Mucosa of descending colon (tissue), 3 donors: ENCODE results near the gene RAB10. TPM values are rescaled to one million over a fixed set of nuclear protein-coding genes. Genes with fewer than 3 reads are reported as not detected.

Experiments used
- ATAC-seq: fragments of 200-7000 bp; cut with Tn5 transposase; one replicate; pipeline ENCODE4 v1.9.1; 2020; ENCODE audit warnings: mild to moderate bottlenecking, moderate library complexity
- DNase-seq, 3 donors: peaks; one replicate each; pipeline ENCODE4 v3.0.0-alpha.2; 2020
- H3K36me3 ChIP-seq: fragments of 200-600 bp; one replicate; pipeline ENCODE4 v1.8.0; 2021; ENCODE audit warnings: low read depth, mild to moderate bottlenecking
- H3K4me1 ChIP-seq: fragments of 200-600 bp; one replicate; pipeline ENCODE4 v1.8.0; 2021; ENCODE audit warnings: low read depth, mild to moderate bottlenecking
- H3K4me3 ChIP-seq: fragments of 200-600 bp; one replicate; pipeline ENCODE4 v1.8.0; 2021; ENCODE audit warnings: mild to moderate bottlenecking
- H3K9me3 ChIP-seq: fragments of 200-600 bp; one replicate; pipeline ENCODE4 v1.8.0; 2021; ENCODE audit warnings: mild to moderate bottlenecking
- intact Hi-C, 2 donors: fragments of 100-400 bp; cut with DNase I in 1 of 2; cut with micrococcal nuclease in 1 of 2; formaldehyde crosslinking; loops; one replicate each; pipeline versions ENCODE4 v1.11.0 to v1.11.1; 2022; cut with DNase I, micrococcal nuclease
- total RNA-seq, 3 donors: library from RNA; stranded (reverse); fragmentation: NEBNext Ultra II Directional in 2 of 3; extraction: Animal tissue kit (Norgen Biotek cat#: 25700) in 2 of 3; gene quantifications; one replicate each; pipeline versions ENCODE4 v1.2.1 to v1.2.4, GENCODE V29; 2021 to 2023
- TF ChIP-seq, protein P1 (sequence below): fragments of 200-600 bp; IDR thresholded peaks from one replicate; pipeline ENCODE4 v1.8.0; 2022; ENCODE audit warnings: antibody characterized with exemption, mild to moderate bottlenecking
- donor health status: DM: no; HTN: no; CAD: no; lungs with moderate emphysema.
- donor health status: DM: no; HTN: no; CAD: no.
- donor health status: DM: no; HTN: yes; CAD: no.

The RAB10 gene
- total RNA-seq, 3 donors from 2014 or later = 129 to 166 (median 162) TPM

DNA sequence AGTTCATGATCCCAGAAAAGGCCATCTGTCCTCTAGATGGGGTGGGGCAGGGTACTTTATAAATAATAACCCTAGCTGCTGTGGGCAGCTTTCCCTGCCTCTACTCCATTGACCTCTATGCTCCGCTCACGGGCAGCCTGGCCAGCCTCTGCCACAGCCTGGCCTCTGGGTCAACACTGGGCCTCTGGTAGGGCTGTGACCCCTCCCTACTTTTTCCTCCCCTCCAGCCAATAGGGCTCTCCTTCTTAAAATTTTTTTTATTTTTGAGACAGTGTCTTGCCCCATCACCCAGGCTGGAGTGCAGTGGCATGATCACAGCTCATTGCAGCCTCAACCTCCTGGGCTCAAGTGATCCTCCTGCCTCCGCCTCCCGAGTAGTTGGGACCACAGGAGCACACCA lies 134.9 kb downstream of the RAB10 start:
- no peak for DNase-seq
- ATAC-seq = no peak
- no peaks in the 10 kb centered on the region for H3K36me3 ChIP-seq
- H3K9me3 ChIP-seq = no peaks in the 10 kb centered on the region
- no peak overlapping the region for H3K4me3 ChIP-seq
- intact Hi-C loops = no loop called here
- TF ChIP-seq, protein P1, sequence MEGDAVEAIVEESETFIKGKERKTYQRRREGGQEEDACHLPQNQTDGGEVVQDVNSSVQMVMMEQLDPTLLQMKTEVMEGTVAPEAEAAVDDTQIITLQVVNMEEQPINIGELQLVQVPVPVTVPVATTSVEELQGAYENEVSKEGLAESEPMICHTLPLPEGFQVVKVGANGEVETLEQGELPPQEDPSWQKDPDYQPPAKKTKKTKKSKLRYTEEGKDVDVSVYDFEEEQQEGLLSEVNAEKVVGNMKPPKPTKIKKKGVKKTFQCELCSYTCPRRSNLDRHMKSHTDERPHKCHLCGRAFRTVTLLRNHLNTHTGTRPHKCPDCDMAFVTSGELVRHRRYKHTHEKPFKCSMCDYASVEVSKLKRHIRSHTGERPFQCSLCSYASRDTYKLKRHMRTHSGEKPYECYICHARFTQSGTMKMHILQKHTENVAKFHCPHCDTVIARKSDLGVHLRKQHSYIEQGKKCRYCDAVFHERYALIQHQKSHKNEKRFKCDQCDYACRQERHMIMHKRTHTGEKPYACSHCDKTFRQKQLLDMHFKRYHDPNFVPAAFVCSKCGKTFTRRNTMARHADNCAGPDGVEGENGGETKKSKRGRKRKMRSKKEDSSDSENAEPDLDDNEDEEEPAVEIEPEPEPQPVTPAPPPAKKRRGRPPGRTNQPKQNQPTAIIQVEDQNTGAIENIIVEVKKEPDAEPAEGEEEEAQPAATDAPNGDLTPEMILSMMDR = no peak
- peaks cover 9% of the 10 kb centered on the region for H3K4me1 ChIP-seq

- Histone ChIP-seq H3K9me3 (no peaks in the 10 kb centered on the region), H3K4me3 (no peak overlapping the region), H3K36me3 (no peaks in the 10 kb centered on the region), H3K4me1 (peaks cover 11% of the 10 kb centered on the region)
- DNase-seq = no peak
- TF ChIP-seq, protein P1 = no peak
- ATAC-seq = no peak
- intact Hi-C loops = no loop called here
Observed at GRCh38 chr2:26169226-26169625, 135.3 kb downstream of the RAB10 start.

DNA sequence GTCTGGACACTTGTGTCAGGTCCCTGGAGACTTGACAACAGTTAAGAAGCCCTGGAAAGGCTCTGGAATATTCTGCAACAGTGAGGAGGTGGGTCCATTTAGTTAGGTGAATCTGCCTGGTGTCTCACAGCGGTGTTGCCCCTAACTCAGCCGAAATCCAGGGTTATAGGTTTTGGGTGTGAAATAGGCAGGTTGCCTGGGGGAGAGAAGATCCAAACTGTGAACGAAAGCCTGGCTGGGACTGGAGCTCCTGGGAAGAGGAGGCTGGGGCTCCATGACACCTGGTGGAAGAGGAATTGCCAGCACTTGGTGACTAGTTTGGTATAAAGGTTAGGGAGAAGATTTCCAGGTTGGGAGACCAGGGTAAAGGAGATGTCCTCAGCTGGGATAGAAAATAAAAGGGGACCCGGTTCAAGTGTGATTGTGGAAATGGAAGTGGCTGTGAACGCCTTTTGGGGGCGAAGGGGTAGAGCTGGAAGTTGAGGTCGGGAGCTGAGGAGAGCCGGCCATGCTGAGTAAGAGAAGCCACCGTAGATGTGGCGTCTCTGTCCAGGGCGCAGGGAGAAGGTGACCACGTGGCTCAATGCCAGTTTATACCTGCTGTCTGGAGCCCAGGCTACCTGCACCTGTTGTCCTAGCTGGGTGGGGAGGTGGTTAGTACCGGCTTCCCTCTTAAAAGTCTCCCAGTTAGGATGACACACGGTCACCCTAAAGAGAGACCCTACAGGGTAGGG lies 136.0 kb downstream of the RAB10 start:
- no peak for DNase-seq
- no peak for ATAC-seq
- peaks cover 11% of the 10 kb centered on the region for H3K4me1 ChIP-seq
- H3K9me3 ChIP-seq = no peaks in the 10 kb centered on the region
- H3K4me3 ChIP-seq = no peak overlapping the region
- no peaks in the 10 kb centered on the region for H3K36me3 ChIP-seq
- intact Hi-C loops = no loop called here
- TF ChIP-seq, protein P1 = no peak

DNA sequence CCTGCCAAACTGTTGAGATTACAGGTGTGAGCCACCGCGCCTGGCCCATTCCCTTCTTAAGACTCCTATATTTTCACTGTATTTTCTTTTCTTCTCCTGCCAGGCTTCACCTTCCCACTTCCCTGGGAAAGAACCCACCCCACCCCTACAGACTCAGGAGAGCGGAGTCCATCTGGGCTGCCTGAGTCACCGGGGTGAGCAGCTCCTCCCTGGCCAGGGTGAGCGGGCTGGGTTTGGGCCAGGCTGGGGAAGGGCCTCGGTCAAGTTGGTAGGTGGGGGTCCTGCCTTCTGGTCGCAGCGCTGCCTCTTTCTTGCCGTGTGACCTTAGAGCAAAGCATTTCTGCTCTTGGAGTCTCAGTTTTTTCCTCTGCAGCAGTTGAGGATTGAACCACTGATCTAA lies 136.9 kb downstream of the RAB10 start:
- no peaks in the 10 kb centered on the region for H3K36me3 ChIP-seq
- no peaks in the 10 kb centered on the region for H3K9me3 ChIP-seq
- intact Hi-C loops = no loop called here
- peaks cover 11% of the 10 kb centered on the region for H3K4me1 ChIP-seq
- TF ChIP-seq, protein P1 = no peak
- no peak overlapping the region for H3K4me3 ChIP-seq
- ATAC-seq (peak; percentile 48), DNase-seq (no peak)

GRCh38 chr2:26172189-26172870 lies 138.4 kb downstream of the RAB10 start:
- no peak for DNase-seq
- no peaks in the 10 kb centered on the region for H3K36me3 ChIP-seq
- H3K4me3 ChIP-seq = no peak overlapping the region
- no peak for ATAC-seq
- intact Hi-C loops = no loop called here
- TF ChIP-seq, protein P1 = no peak
- peaks cover 11% of the 10 kb centered on the region for H3K4me1 ChIP-seq
- H3K9me3 ChIP-seq = no peaks in the 10 kb centered on the region
